ENCODE measurements around the gene HYAL1.
"Not testable (repeated sequence)": the region's sequence is repeated elsewhere in the genome, so short reads cannot be mapped to it uniquely, and the experiment has no call there.

Gene HYAL1

GRCh38 chr3:50263478-50264382, 39.6 kb downstream of the HYAL1 start:
- H3K36me3 ChIP-seq (ENCODE audit: control insufficient read depth, insufficient read depth, low read length) = no peaks in the 10 kb centered on the region
- no peak for TF ChIP-seq CTCF (IDR thresholded peaks at IDR 0.05)
- peak overlapping the region; percentile 98 for H3K27ac ChIP-seq
- no peak overlapping the region for H3K4me2 ChIP-seq (ENCODE audit: low read length)
- no peak overlapping the region for H3K4me3 ChIP-seq (ENCODE audit: low read depth, low read length)
- H2AFZ ChIP-seq = no peak overlapping the region
- no peaks in the 10 kb centered on the region for H3K9me3 ChIP-seq (ENCODE audit: control insufficient read depth, low read length)
- H3K4me1 ChIP-seq = peaks cover 64% of the 10 kb centered on the region
- no peaks in the 10 kb centered on the region for H3K79me2 ChIP-seq
- no peaks in the 10 kb centered on the region for H3K27me3 ChIP-seq (ENCODE audit: control insufficient read depth, insufficient read depth, low read length)
- no peak overlapping the region for H3K9ac ChIP-seq

GRCh38 chr3:50262778-50263177, 40.6 kb downstream of the HYAL1 start:
- no peak for TF ChIP-seq CTCF (IDR thresholded peaks at IDR 0.05)
- H3K9ac ChIP-seq = no peak overlapping the region

DNA sequence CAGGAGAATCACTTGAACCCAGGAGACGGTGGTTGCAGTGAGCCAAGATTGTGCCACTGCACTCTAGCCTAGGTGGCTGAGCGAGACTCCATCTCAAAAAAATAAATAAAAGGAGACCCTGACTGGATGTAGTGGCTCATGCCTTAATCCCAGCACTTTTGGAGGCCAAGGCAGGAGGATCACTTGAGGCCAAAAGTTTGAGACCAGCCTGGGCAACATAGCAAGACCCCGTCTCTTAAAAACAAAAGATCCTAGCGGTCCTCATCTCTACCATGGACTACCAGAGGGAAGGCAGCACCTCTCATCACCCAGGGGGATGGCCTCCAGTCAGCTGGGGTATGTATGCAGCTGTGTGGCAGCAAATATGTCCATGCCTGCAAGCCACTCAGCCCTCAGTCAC, 41.2 kb downstream of the HYAL1 start:
- H3K4me2 ChIP-seq (ENCODE audit: low read length); H3K9ac ChIP-seq; H3K36me3 ChIP-seq (ENCODE audit: control insufficient read depth, insufficient read depth, low read length): not testable (repeated sequence)

More at GRCh38 chr3:50262778-50263177, 40.6 kb downstream of the HYAL1 start:
- Histone ChIP-seq H2AFZ (no peak overlapping the region), H3K9me3 (ENCODE audit: control insufficient read depth, low read length) (no peaks in the 10 kb centered on the region), H3K79me2 (no peaks in the 10 kb centered on the region), H3K27me3 (ENCODE audit: control insufficient read depth, insufficient read depth, low read length) (no peaks in the 10 kb centered on the region), H3K36me3 (ENCODE audit: control insufficient read depth, insufficient read depth, low read length) (no peaks in the 10 kb centered on the region), H3K4me1 (peaks cover 55% of the 10 kb centered on the region), H3K4me2 (ENCODE audit: low read length) (no peak overlapping the region), H3K27ac (peak overlapping the region; percentile 15), H3K4me3 (ENCODE audit: low read depth, low read length) (no peak overlapping the region)

GRCh38 chr3:50261505-50261904, 41.9 kb downstream of the HYAL1 start:
- no peaks in the 10 kb centered on the region for H3K36me3 ChIP-seq (ENCODE audit: control insufficient read depth, insufficient read depth, low read length)
- no peak overlapping the region for H3K9ac ChIP-seq
- H3K27ac ChIP-seq = peak overlapping the region; percentile 89
- no peak overlapping the region for H3K4me3 ChIP-seq (ENCODE audit: low read depth, low read length)
- no peak overlapping the region for H2AFZ ChIP-seq
- no peak overlapping the region for H3K4me2 ChIP-seq (ENCODE audit: low read length)
- no peaks in the 10 kb centered on the region for H3K27me3 ChIP-seq (ENCODE audit: control insufficient read depth, insufficient read depth, low read length)
- TF ChIP-seq CTCF (IDR thresholded peaks at IDR 0.05) = no peak
- peaks cover 43% of the 10 kb centered on the region for H3K4me1 ChIP-seq
- no peaks in the 10 kb centered on the region for H3K9me3 ChIP-seq (ENCODE audit: control insufficient read depth, low read length)
- H3K79me2 ChIP-seq = no peaks in the 10 kb centered on the region

More for the DNA sequence above, 41.2 kb downstream of the HYAL1 start:
- peaks cover 49% of the 10 kb centered on the region for H3K4me1 ChIP-seq
- H3K4me3 ChIP-seq (ENCODE audit: low read depth, low read length); H3K27me3 ChIP-seq (ENCODE audit: control insufficient read depth, insufficient read depth, low read length); H3K27ac ChIP-seq; H3K79me2 ChIP-seq; H3K9me3 ChIP-seq (ENCODE audit: control insufficient read depth, low read length); H2AFZ ChIP-seq: not testable (repeated sequence)

GRCh38 chr3:50260942-50261441, 42.4 kb downstream of the HYAL1 start:
- peaks cover 38% of the 10 kb centered on the region for H3K4me1 ChIP-seq
- H3K9me3 ChIP-seq (ENCODE audit: control insufficient read depth, low read length) = no peaks in the 10 kb centered on the region
- no peak overlapping the region for H3K9ac ChIP-seq
- no peaks in the 10 kb centered on the region for H3K79me2 ChIP-seq
- no peaks in the 10 kb centered on the region for H3K27me3 ChIP-seq (ENCODE audit: control insufficient read depth, insufficient read depth, low read length)
- H3K4me2 ChIP-seq (ENCODE audit: low read length) = peak overlapping the region; percentile 45
- H3K4me3 ChIP-seq (ENCODE audit: low read depth, low read length) = peak overlapping the region; percentile 25
- H3K27ac ChIP-seq = peak overlapping the region; percentile 89
- no peak for TF ChIP-seq CTCF (IDR thresholded peaks at IDR 0.05)
- H3K36me3 ChIP-seq (ENCODE audit: control insufficient read depth, insufficient read depth, low read length) = no peaks in the 10 kb centered on the region
- peak overlapping the region; percentile 61 for H2AFZ ChIP-seq

Data from parathyroid adenoma (tissue), 2 donors.